HG02588 (cell line): Measurements from ENCODE around the gene USP6NL.

Experiments used
- ATAC-seq: cut with Tn5 transposase; IDR thresholded peaks from one replicate; pipeline ENCODE4 v1.9.1; 2021; ENCODE audit warnings: mild to moderate bottlenecking, moderate library complexity; ENCODE audit not compliant: unreplicated experiment

USP6NL gene

DNA sequence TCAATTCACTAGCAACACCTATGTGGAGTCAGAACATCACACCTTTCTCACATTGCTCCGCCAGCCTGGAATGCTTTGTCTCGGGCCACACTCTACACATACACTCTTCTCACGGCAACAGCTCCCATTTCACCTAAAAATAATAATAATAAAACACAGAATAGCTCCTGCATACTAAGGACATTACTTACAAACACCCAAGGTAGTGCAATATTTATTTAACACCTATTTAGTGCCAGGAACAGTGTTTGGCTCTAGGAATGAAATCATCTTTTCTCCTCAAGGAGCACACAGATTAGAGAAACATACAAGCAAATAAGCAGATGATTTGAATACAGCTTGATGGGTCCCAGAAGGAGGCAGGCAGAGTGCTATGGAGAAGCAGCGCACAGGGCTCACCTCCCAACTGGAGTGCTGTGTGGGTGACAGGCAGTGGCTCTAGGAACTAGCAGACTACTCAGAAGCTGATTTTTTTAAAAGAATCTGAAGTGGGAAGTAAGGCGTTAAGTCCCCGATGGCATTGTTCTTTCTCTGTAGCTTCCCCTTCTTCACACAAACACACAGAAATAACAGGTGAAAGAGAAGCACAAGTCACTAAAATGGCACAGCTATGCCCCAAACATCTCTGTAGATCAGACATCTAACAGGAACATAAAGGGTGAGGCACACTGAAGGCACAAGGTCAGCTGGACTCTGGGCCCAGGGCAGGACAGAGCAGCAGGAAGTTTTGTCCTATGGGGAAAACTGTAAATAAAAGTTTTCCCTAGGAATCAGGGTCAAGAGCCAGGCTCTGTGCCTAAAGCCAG is 16.7 kb downstream of the USP6NL start:
- no peak for ATAC-seq

- no peak for ATAC-seq
Observed at GRCh38 chr10:11593612-11594011, 17.8 kb downstream of the USP6NL start.

DNA sequence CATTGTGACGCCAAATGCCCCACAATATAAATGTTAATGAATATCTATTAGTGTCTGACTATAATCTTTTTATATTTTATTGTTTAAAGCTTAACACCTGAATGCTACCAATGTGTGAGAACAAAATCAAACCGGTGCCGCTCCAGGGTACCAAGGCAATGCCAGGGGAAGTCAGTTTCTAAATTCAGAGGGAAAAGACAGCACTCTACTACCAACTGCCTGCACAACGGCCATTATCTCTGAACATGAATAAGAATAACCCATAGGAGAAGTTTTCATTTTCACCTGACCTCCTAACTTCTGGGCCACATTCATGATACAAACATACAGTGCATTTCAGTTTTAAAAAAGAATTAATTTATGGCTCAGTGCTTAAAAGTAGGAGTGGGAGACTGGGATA is 21.7 kb downstream of the USP6NL start:
- ATAC-seq: no peak

GRCh38 chr10:11588873-11589574 is 22.4 kb downstream of the USP6NL start:
- no peak for ATAC-seq

DNA sequence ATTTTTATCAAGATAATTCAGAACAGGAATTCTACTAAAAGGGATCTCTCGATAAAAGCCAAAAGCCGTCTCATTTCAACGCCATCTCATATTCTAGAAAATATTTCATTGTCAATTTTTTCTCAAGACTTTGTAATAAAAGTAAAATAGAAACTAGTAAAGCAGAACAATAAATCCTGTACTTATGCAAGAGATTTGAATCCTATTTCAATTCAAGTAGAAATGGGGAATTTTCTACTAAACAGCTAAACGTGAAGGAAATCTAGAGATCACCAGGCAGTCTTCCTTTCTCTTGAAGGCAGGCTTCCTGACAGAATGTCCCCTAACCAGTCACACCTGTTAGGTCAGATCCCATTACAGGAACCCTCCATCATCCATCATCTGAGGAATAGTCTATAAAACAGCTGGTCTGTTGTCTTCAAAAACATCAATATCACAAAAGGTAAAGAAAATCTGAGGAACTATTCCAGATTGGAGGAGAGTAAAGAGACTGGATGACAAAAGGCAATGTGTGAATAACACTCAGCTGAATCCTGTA is 23.7 kb downstream of the USP6NL start:
- ATAC-seq: no peak

GRCh38 chr10:11586170-11586569 is 25.3 kb downstream of the USP6NL start:
- no peak for ATAC-seq

DNA sequence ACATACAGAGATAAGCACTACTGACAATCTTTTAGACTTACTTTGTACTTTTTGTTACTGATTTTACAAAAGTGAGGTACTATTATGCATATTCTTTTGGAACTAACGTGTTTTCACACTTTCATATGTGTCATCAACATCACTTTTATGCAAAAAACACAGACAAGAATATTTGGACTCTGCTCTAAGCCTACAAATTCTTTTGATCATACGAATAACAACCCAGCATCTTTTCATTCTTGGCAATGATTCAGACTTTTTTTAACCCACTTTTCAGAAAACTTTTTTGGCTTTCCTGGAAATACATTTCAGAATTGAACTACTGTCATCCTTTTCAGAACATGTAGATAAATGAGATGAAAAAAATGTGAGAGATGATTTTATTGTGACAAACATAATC is 30.2 kb downstream of the USP6NL start:
- no peak for ATAC-seq

DNA sequence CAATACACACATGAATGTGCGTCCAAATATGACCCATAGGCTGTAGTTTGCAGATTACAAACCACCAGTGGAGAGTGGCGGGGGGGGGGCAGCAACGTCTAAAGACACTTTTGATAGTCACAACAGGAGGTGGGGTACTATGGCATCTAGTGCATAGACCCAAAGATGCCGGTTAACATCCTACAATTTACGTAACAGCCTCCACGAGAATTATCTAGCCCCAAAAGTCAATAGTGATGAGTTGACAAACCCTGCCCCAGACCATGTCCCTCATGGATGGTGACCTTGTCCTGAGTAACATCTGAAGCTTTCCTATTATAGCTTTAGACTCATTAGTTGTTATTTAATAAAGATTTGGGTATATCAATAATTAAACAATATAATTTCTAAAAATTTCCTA is 31.6 kb downstream of the USP6NL start:
- ATAC-seq: no peak

- no peak for ATAC-seq
Observed at GRCh38 chr10:11578802-11579255, 32.6 kb downstream of the USP6NL start.

GRCh38 chr10:11576092-11576809 is 35.2 kb downstream of the USP6NL start:
- ATAC-seq: no peak

DNA sequence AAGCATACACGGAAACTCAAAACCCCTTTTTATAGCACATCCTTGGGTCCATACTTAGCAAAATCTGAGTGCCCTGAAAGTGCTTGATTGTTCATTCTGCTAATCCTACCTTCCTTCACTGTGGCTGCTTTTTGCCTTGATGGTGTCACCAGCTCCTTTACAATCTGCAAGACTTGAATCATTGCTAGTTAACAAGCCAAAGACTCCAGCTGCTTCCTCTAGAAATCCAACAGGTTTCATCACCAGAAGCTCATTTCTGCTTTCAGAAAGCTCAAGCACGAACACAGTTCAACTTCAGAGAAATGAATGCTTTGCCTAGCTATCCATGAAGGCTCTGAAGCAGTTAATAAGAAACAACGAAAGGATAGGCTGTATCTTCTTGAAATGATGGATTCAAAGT is 38.0 kb downstream of the USP6NL start:
- no peak for ATAC-seq

DNA sequence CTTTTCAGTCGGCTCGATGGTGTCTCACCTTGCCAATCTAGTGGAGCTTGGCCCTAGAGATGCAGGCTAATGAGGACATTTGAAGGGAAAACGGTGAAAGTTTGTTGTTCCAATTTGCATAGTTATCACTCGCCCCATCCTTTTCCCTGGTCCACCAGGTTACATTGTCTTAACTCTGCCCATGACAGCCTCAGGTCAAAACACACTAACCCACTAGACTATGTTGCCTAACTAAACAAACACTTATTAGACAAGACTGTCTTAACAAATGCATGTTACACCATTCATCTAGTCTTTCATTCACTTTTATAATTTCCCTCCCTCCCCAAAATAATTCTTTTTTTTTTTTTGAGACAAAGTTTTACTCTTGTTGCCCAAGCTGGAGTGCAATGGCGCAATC is 40.7 kb downstream of the USP6NL start:
- no peak for ATAC-seq

DNA sequence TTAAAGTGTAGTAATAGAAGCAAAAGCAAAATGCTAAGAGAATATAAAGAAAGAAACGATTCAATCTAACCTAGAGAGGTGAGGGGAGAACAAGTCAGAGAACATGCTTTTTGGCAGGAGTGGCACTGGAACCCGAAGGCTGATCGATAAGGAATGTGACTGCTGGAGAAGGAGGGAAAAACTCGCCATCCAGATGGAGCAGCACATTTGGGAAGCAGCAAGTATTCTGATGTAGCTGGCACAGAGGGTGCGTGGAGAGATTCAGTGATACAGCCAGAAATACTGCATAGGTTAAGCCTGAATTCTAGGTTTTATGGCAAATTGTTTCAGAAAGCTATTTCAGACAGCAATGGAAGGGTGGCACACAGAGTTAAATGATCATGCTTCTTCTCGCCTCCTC is 42.0 kb downstream of the USP6NL start:
- ATAC-seq: no peak

GRCh38 chr10:11568578-11568977 is 42.9 kb downstream of the USP6NL start:
- ATAC-seq: no peak

DNA sequence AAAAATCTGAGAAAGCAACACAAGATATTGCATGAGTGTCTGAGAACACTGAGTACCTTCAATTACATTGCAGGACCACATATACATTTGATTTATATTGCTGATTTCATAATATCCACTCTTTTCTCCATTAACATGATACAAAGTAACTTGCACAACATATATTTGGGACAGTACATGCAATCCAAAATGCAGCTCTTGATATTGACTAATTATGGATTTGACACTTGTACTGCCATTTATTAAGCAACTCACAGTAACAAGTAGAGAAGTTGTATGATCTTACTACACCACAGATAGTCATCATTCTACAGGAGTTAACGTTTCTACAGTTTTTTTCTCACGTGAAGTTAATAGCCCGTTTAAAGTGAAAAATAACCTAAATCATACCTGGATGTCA is 46.7 kb downstream of the USP6NL start:
- no peak for ATAC-seq

DNA sequence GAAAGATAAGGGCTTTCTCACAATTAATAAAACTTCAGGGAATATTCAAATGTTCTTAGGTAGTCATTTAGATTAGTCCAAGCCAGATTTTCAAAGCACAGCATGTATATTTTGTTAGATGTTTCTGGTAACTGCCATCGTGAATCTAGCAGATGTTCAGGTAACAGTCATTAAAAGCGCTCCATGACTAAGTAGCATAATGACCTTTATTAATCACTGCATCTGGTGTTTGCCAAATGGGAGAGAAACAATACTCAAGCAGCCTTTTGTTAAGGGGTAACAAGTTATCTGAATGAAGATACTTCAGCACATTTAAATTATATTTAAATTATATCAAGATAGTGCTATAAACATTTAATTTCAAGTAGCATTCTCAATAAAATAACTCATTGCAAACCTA is 47.5 kb downstream of the USP6NL start:
- no peak for ATAC-seq

DNA sequence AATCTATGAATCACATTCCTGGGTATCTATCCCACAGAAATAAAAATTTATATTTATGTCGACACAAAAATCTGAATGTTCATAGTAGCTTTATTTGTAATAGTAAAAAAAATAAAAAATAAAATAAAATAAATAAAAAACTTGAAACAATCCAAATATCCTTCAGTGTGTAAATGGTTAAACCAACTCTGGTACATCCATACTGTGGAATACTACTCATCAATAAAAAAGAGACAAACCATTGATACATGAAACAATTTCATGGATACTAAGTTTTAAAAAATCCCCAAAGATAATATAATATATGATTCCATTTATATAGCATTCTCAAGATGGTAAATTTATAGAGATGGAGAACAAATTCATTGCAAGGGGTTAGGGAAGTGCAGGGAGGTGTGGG is 48.6 kb downstream of the USP6NL start:
- ATAC-seq: no peak

DNA sequence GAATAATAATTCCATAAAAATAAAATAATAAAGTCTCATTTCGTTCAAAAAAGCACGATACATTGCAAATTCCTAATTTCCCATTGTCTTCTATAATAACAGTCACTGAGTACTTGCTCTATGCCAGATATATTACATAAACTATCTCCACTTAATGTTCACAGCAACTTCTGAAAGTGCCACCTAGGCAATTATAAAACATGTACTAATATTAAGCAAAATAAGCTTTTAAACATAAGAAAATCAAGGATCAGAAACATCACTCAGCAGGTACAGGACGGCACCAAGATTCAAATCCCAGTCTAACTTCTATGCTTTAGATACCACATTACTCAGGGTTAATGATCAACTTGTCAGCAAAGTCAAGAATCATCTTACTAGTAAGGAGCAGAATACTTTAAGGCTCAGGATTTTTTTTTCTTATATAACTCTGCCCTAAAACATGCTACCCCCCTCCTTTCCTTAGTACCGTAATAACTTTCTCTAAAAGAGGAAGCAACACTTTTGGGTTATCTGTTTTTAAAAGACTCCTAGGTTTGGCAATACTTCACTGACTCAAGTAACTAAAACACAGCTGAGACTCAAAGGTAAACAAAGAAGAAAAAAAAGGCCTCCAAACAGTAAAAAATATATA is 51.3 kb downstream of the USP6NL start:
- ATAC-seq: peak; percentile 64

DNA sequence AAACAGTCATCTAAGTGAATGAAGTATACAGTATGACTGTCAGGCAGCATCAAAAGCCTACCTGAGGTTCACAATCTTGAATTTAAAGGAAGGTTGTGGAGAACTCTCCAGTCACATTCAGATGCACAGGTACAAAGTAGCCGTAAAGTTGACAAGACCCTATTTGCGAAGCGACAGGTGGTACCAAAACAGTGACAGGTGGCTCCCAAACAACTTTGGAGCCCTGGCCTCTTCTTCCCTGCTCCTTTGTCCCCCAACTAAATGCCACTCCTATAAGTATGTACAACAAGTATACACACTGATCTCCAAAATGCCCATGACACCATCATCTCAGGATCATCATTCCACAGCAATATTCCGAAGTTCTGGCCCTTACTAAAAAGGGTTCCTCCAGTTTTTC is 53.5 kb downstream of the USP6NL start:
- ATAC-seq: no peak

DNA sequence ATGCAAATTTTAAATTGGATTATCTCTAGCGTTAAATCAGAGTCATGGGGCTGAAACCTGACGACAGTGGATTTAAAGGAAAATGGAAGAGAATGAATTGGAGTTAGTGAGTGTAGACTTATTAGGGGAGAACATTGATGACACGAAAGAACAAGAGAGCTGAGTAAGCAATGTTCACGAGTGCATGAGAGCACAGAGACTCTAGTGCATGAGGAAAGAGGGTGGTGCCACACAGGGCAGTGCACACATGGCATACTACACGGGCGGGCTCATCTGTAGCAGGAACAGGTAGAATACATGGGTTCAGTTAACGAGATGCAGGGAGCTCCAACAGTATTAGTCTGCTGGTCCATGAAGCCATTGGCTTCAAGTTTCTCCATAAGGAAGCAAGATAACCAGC is 53.9 kb downstream of the USP6NL start:
- no peak for ATAC-seq

- no peak for ATAC-seq
Observed at GRCh38 chr10:11555556-11555955, 55.9 kb downstream of the USP6NL start.
